ENCODE measurements around the gene GAS7.
"Not testable (repeated sequence)": the region's sequence is repeated elsewhere in the genome, so short reads cannot be mapped to it uniquely, and the experiment has no call there.

GRCh38 chr17:10057466-10057865 lies 140.9 kb downstream of the GAS7 start:
- TF ChIP-seq CTCF (optimal IDR thresholded peaks at IDR 0.05 in 1 of 3, IDR thresholded peaks at IDR 0.05 in 1 of 3, conservative IDR thresholded peaks at IDR 0.05 in 1 of 3; ENCODE audit: extremely low read depth in 1 of 3, insufficient read depth in 2 of 3, low read length in 3 of 3); EZH2 (IDR thresholded peaks at IDR 0.05; ENCODE audit: low read length): not testable (repeated sequence)

Data from keratinocyte (primary cell).